HG02981 (cell line): ENCODE results near the gene CSTF2T.

Source experiments
- ATAC-seq: cut with Tn5 transposase; IDR thresholded peaks from one replicate; pipeline ENCODE4 v1.9.1; 2021; ENCODE audit warnings: mild to moderate bottlenecking, moderate library complexity; ENCODE audit not compliant: unreplicated experiment

CSTF2T gene, protein sequence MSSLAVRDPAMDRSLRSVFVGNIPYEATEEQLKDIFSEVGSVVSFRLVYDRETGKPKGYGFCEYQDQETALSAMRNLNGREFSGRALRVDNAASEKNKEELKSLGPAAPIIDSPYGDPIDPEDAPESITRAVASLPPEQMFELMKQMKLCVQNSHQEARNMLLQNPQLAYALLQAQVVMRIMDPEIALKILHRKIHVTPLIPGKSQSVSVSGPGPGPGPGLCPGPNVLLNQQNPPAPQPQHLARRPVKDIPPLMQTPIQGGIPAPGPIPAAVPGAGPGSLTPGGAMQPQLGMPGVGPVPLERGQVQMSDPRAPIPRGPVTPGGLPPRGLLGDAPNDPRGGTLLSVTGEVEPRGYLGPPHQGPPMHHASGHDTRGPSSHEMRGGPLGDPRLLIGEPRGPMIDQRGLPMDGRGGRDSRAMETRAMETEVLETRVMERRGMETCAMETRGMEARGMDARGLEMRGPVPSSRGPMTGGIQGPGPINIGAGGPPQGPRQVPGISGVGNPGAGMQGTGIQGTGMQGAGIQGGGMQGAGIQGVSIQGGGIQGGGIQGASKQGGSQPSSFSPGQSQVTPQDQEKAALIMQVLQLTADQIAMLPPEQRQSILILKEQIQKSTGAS

DNA sequence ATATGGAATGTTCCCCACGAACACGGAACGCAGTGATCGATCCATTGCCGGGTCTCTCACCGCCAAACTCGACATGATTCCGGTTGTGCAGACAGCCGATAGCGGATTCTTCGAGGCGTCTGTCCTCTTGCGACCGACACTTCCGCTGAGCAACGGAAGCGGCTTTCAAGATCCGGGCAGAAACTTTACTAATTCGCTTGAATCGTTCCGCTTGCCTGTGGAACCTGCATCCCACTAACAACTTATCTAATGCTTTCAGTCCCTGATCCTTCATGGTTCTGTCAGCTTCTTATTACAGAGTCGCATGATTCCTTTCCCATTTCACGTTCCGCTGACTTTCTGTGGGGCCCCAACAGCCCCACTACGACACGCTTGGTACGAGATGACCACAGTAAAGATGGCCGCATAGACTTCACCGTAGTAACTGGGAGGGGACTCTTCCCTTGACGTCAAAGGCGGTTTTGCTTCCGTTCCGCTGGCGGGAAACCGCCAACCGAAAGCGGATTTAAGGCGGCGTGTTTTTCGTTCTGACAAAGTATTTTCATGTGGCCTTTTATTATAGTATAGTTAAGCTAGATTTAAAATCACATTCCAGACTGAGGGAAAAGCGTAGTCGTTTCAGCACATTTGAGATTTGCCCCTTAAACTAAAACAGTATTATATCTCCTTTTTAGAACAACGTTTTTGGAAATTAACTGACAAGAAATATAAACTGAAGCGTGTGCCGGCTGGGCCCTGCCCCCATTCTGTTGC, at the start of gene CSTF2T:
CSTF2T (minus strand) TSS at position 121 of the 753 bp plus-strand sequence; CDS start at position 75, 46 bp downstream.
- ATAC-seq: peak; percentile 90

DNA sequence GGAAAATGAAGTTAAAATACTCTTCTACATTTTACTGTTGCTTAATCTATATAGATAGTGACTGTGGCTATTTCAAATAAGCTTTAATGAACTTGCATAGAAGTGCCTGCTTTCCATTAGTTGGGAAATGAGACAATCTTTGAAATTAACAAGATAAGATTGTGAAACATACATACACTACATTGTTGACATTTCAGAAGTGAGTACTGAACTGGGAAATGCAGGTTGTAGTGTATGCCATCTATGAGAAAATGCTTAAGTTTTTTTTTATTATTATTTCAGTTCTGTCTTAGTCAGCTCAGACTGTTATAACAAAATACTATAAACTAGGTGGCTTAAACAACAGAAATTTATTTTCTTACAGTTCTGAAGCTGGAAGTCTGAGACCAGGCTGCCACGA, 49.6 kb upstream of the CSTF2T start:
- no peak for ATAC-seq

DNA sequence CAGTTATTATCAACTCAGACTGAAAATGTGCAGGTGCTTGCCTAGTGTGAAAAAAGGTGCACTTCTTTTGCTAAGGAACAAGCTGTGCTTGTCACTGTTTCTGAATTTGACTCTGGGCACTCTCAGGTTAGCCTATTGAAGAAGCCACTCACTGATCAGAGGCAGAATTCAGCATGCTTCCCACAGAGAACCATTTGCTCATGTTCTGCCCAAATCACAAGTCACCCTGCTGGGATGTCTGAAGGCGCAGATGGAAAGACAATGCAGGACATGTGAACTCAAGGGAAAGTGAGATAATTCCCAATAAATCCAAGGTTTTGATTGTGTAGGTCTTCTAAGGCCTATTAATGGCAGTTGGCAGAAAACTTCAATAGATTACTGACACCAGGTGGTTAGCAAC, 47.8 kb upstream of the CSTF2T start:
- no peak for ATAC-seq

DNA sequence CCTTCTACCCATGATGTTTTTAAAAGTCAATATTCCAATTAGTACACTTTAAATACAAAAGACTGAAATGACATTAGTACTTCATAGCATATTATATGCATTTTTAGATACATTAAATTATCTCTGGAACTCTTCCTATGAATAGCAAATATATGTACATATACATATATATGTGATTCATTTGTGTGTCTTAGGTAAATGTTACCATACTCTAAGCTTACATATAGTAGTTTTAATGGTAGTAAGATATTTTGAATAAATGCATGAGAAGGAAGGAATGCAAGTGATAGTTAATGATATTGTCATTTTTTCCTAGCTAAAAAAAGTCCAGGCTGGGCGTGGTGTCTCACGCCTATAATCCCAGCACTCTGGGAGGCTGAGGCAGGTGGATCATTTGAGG, 46.0 kb upstream of the CSTF2T start:
- no peak for ATAC-seq

DNA sequence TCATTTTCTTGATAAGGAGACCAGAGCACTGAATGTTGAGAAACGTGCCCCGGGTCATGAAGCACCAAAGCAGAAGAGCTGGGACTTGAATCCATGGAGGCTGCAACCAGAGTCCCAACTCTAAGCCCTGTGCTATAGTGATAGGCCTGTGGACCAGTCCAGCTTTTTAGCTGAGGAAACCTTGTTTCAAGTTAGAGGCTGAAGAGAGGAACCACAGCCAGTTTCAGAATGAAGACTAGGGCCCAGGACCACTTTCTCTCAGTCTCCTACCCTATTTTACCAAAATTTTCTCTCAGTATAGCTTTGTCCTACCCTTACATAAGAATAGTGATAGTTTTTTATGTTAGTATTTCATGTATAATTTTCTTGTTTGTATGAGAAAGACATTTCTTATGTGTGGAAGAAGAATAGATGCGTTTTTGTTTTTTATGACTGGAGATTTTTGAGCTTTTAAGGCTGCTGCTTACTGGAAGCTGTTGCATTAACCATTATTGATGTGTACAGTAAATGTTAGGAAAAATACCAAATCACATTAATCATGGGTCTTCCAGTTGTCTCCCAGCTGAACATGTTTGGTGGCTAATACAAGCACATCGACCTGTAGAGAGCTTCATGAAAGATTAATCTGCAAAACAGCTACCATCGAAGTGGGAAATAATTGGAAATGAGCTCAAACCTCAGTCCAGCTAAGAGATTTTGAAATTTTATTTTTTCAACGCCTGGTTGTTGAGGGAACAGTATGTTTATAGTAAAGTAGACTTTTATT, 45.0 kb upstream of the CSTF2T start:
- no peak for ATAC-seq

DNA sequence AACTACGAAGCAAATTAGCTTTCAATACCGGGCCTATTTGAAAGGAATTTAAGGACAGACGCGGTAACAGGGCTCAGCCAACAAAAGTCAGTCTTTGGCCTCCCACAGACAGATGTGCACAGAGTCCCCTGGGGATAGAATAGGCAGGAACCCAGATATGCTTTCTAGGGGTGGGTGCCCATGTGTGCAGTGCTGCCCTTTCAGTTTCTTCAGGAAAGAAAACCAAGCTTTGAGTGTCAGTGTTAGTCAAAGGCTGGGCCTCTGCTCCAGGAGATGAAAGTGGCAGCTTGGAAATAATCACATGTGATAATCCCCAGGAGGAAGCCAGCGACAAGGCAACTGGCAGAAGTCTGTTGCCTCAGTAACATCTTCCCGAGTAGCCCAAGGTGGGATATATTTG, 43.8 kb upstream of the CSTF2T start:
- peak; percentile 94 for ATAC-seq

DNA sequence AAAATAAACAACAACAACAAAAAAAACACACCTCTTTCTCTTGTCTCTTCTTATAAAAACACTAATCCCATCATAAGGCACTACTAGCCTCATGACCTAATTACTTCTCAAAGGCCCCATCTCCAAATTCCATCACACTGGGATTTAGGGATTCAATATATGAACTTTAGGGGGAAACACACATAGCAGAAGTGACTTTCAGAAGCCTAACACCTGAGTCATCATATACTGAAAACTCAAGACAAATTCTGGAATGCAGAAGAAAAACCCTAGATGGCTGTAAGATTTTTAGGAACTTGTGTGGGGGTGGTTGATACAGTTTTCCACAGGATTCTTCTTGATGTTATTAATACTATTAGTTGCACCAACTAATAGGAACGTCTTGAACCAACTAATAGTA, 33.7 kb upstream of the CSTF2T start:
- ATAC-seq: no peak

DNA sequence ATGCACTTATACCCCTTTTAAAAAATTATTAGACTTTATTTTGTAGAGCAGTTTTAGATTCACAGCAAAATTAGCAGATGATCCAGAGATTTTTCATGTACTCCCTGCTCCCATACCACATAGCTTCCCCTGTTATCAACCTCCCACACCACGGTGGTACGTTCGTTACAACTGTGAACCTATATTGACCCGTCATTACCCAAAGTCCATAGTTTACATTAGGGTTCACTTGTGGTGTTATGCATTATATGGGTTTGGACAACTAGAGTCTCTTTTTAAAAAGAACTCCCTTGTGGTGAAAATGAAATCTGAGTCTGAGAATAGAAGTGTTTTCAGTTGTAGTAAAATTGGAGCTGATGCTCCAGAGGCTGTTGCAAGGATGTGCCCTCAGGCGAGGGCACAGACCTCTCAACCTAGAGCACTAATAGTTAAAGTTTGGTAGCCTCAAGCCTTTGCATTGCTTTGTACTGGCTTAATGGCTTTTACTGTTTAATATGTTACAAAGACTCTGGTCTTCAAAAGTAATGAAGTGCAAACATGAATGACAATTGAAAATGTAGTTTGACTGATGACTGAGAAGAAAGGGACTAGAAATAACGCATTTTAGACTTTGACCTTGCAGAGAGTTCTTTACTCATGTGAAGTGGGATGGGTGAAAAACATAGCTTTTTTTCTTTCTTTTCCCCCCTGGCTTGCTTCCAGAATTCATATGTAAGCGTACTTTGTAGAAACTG, 30.6 kb upstream of the CSTF2T start:
- no peak for ATAC-seq

DNA sequence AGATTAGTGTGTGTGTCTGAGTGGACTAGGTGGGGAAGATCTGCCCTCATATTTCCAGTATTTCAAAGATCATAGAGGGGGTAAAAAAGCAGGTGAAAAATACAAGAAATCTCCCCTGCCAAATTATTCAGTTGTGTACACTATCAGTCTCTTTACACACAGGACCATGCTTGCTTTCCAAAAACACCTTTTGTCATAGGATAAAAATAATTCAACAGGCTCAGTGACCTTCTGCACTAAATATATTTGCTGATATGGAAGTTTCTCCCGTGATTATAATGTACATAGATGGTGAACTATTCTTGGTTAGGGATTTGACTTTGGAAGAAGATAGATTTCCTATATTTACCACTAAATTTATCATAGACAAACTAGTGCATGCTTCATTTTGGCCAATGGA, 24.6 kb upstream of the CSTF2T start:
- ATAC-seq: no peak

DNA sequence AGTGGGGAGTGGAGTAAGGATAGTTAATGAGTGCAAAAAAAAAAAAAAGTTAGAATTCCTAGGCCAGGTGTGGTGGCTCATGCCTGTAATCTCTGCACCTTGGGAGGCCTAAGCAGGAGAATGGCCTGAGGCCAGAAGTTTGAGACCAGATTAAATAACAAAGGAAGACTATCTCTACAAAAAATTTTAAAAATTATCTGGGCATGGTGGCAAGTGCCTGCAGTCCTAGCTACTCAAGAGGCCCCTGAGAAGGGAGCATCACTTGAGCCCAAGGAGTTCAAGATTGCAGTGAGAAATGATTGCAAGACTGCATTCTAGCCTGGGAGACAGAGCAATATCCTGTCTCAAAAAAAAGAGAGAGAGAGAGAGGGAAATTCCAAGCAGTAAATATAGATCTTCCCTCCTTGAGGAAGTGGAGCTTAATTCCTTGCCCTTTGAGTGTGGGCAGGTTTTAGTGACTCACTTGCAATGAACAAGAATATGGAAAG, 19.5 kb upstream of the CSTF2T start:
- no peak for ATAC-seq

DNA sequence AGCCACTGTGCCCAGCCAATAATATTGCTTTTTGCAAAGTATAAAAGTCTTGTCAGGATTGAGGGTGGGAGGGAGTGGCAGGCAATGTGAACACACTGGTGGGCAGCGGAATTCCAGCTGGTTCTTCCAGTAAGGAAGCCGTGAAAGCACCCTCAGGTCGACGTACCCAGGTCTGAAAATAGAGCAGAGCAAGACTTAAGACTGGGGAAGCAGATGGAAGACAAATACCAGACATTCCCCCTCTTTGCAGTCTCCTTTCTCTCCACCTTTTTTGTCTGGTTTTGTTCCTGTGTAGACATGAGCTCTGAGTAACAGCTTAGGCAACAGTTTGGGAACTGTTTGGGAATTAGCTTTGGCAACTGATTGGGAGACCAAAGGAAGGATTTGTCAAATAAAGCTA, 17.6 kb upstream of the CSTF2T start:
- no peak for ATAC-seq

DNA sequence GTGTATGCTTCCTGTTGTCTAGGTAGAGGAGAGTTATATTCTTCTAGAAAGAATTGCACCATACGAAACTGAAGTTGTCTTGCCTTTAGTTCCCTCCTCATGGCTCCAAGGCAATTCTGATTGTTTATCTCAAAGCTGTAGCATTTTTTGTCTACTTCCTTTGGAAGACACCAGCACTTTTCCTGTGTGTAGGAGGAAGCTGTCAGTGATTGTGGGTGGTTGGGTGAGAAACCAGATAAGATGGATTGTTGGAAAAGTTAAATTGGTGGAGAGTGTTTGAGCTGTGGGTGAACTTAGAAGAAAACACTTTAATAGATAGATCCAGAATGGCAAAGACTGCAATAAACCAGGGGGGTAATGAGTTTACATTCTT, 12.1 kb upstream of the CSTF2T start:
- ATAC-seq: no peak

DNA sequence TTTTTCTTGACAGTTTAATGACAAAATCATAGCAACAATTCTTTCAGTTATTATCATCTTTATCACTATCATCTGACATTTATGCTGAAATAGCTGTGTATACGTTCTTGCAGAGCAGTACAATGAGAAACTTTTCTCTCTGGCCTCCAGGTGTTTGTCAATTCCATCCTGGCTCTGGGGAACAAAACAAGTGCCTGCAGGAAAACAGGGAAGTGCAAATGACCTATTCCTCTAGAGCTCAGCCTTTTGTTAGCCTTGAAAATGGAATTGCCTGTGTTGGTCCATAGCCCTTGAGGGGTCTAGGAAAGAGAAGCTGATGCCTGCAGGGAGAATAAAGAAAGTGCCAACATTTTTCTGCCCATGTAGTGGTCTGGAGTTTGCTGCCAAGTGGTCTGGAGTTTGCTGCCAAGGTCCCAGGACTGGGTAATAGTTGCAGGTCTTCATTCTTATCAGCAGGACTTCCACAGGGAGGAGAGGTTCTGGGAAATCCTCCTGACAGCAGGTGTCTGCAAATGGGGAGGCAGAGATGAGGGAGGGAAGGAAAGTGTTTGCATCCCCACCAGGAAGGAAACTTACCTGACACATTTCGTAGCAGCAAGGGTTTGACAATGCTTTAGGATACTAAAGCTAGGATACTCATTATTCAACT, 10.1 kb upstream of the CSTF2T start:
- ATAC-seq: no peak

DNA sequence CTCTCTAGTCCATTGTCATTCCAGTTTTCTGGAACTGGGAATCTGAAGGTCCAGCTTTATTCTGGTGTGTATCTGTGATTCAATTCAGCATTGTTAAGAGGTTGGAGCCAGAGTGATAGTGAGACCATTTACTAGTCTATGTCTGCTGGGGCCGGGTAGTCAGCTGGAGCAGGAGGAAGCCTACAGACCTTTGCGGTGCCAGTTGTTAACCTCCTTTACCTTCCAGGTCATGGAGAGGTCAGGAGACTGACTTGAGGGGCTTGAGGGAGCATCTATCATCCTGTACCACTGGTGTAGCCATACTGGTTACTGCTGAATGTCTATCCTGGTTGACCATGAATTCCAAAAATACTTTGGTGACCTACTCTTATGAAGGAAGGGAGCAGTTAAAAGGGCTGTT, 9.2 kb upstream of the CSTF2T start:
- no peak for ATAC-seq

DNA sequence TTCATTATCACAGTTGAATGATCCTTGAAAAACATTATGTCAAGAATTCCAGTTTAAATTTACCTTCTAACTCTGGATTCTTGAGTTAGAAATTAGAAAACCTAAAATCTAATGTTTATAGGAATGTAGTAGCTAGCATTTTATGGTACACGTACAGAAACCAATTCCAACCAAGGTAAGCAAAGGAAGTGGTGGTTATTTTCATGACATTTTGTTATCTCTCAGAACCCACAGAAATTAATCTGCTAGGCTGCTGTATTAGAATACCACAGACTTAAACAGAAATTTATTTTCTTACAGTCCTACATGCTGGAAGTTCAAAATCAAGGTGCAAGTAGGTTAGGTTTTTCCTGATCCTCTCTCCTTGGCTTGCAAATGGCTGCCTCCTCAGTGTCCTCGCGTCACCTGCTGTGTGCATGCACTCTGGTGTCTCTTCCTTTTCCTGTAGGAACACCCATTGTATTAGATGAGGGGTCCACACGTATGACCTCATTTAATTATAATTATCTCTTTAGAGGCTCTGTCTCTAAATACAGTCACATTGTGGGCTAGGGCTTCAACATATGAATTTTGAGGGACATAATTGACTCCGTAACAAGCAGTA, 8.5 kb upstream of the CSTF2T start:
- ATAC-seq: no peak

DNA sequence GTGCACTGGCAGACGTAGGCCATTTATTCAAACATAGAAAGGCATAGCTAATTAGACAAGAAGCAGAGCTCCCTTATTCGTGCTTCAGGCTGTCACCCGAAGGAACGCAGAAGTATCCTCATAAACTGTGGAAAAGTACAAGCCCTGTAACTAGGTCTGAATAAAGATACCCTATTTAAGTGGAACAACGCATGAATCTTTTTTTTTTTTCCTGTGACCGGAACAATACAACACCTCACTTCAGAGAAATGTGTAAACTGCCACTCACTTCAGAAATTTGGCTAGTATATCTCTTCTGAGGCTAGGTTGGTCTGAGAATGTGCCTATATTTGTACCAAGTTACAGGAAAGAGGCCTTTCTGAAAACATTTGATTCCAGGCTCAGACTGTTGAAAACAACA, 8.0 kb upstream of the CSTF2T start:
- no peak for ATAC-seq

DNA sequence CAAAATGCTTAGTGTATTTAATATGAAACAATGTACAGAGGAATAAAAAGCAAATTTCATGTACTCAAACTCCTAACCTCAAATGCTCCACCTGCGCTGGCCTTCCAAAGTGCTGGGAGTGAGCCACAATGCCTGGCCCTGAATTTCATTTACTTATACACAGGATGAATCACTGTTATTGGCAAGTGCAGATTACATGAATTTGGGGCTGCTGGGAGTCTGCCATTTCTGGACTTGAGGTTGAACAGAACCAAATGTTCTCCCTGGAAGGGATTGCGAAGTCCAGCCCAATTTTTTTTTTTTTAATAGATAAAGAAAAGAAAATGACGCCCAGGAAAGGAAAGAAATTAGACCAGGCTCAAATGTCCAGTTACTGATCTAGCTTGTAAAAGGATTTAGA, 6.8 kb upstream of the CSTF2T start:
- ATAC-seq: no peak

DNA sequence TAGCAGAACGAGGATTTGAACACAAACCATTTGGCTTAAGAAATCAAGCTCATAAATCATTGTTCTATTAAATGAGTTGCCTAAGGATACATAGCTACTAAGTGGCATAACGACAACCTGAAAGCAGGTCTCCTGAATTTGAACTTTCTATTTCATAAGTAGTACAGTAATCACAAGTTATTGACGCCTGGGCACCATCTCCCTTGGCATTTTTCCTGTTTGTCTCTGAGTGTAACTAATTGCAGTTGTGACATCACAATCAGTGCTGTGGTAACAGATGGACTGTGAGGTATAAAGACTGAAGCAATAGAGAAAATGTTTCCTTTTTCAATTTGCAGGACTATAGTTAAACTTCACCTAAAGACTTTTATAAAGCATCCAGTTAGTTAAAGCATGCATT, 6.4 kb upstream of the CSTF2T start:
- ATAC-seq: no peak

DNA sequence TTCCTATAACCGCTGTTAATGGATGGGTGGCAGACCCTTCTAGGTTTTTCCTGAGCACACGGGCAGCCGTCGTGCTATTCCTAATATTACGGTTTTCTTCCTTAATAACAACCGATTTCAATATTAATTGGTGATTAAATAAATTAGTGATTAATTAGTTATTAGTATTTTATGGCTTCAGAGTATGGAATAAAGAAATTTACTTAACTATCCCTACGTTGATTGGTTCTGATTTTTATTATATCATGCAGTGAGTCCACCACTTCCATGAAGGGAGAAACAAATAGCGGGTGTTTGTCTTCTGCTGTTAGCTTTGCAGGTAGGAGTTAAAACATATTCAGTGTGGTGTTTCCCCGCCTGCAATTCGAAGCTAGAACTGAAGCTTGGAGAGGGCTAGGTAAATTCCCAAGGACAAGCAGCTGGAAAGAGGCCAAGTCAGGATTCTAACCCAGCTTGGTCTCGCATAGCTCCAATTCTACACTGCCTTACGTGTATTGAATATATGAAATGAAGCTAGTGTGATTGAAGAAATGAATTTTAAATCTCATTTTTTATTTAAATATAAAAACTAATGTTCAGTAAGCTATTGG, 928 bp upstream of the CSTF2T start:
- no peak for ATAC-seq
